HepG2 (cell line): ENCODE measurements around the gene ALG14. TPM values are rescaled to one million over a fixed set of nuclear protein-coding genes. Genes with fewer than 3 reads are reported as not detected.

ENCODE experiments used
- ARNT2 ChIP-seq: sonication (generic); formaldehyde crosslinking; IDR thresholded peaks from 2 replicates; pipeline ENCODE4 v1.8.0; 2022; ENCODE audit warnings: mild to moderate bottlenecking, low read depth, missing genetic modification reagents, moderate library complexity
- FOXA1 ChIP-seq, 2 experiments: fragments of 450-650 bp in 1 of 2; sonication (generic) in 1 of 2; formaldehyde crosslinking in 1 of 2; IDR thresholded peaks; 2 replicates each; pipeline versions ENCODE4 v1.4.0 to v1.6.1; 2016 to 2020; ENCODE audit warnings: missing genetic modification reagents in 1 of 2
- GTF3A ChIP-seq: sonication (generic); formaldehyde crosslinking; conservative IDR thresholded peaks from 2 replicates; pipeline ENCODE4 v1.4.0; 2020; ENCODE audit warnings: mild to moderate bottlenecking, missing genetic modification reagents
- HOXA5 ChIP-seq: sonication (generic); formaldehyde crosslinking; IDR thresholded peaks from 2 replicates; pipeline ENCODE4 v1.4.0; 2020; ENCODE audit warnings: missing genetic modification reagents
- HOXD1 ChIP-seq: sonication (generic); formaldehyde crosslinking; IDR thresholded peaks from 2 replicates; pipeline ENCODE4 v1.5.0; 2020; ENCODE audit warnings: missing genetic modification reagents
- IRF1 ChIP-seq: sonication (generic); formaldehyde crosslinking; IDR thresholded peaks from 2 replicates; pipeline ENCODE4 v1.4.0; 2020; ENCODE audit warnings: low read depth, mild to moderate bottlenecking, missing genetic modification reagents
- KDM2A ChIP-seq: sonication (generic); formaldehyde crosslinking; IDR thresholded peaks from 2 replicates; pipeline ENCODE4 v1.4.0; 2020; ENCODE audit warnings: low read depth, missing genetic modification reagents, borderline replicate concordance
- KLF16 ChIP-seq, 2 experiments: sonication (generic) in 1 of 2; formaldehyde crosslinking in 1 of 2; IDR thresholded peaks; 2 replicates each; pipeline versions ENCODE4 v1.6.1 to v1.8.0; 2016 to 2023; ENCODE audit warnings: missing genetic modification reagents in 2 of 2, missing compliant biosample characterization in 1 of 2
- KMT2A ChIP-seq: sonication (generic); formaldehyde crosslinking; IDR thresholded peaks from 2 replicates; pipeline ENCODE4 v1.4.0; 2020; ENCODE audit warnings: missing genetic modification reagents
- MIER3 ChIP-seq: IDR thresholded peaks from 2 replicates; pipeline ENCODE4 v1.6.1; 2016; ENCODE audit warnings: missing compliant biosample characterization, borderline replicate concordance
- NR2F1 ChIP-seq, 2 experiments: fragments of 450-650 bp in 1 of 2; formaldehyde crosslinking in 1 of 2; IDR thresholded peaks; 2 replicates each; pipeline versions ENCODE4 v1.5.0 to v1.6.1; 2016 to 2020; ENCODE audit warnings: mild to moderate bottlenecking in 1 of 2, missing compliant biosample characterization in 1 of 2, missing genetic modification reagents in 1 of 2, moderate library complexity in 1 of 2
- RFXAP ChIP-seq: sonication (generic); formaldehyde crosslinking; IDR thresholded peaks from 2 replicates; pipeline ENCODE4 v1.4.0; 2020; ENCODE audit warnings: missing genetic modification reagents, borderline replicate concordance
- RORA ChIP-seq: sonication (generic); formaldehyde crosslinking; IDR thresholded peaks from 2 replicates; pipeline ENCODE4 v1.5.0; 2020; ENCODE audit warnings: mild to moderate bottlenecking, missing genetic modification reagents, moderate library complexity
- SALL1 ChIP-seq: sonication (generic); formaldehyde crosslinking; IDR thresholded peaks from 2 replicates; pipeline ENCODE4 v1.8.0; 2022; ENCODE audit warnings: mild to moderate bottlenecking, missing genetic modification reagents
- SNAI1 ChIP-seq: sonication (generic); formaldehyde crosslinking; IDR thresholded peaks from 2 replicates; pipeline ENCODE4 v1.5.0; 2020; ENCODE audit warnings: mild to moderate bottlenecking, missing genetic modification reagents, borderline replicate concordance
- SOX5 ChIP-seq: IDR thresholded peaks from 2 replicates; pipeline ENCODE4 v1.6.1; 2016; ENCODE audit warnings: borderline replicate concordance
- TCF7L2 ChIP-seq: IDR thresholded peaks from 2 replicates; pipeline ENCODE4 v1.6.1; 2011; ENCODE audit warnings: mild to moderate bottlenecking, low read depth, low read length, moderate library complexity
- ZBTB7B ChIP-seq: sonication (generic); formaldehyde crosslinking; IDR thresholded peaks from 2 replicates; pipeline ENCODE4 v1.4.0; 2020; ENCODE audit warnings: missing genetic modification reagents
- ZNF367 ChIP-seq: sonication (generic); formaldehyde crosslinking; IDR thresholded peaks from 2 replicates; pipeline ENCODE4 v1.4.0; 2020; ENCODE audit warnings: missing genetic modification reagents, borderline replicate concordance
- ZNF510 ChIP-seq: sonication (generic); formaldehyde crosslinking; IDR thresholded peaks from 2 replicates; pipeline ENCODE4 v1.4.0; 2020; ENCODE audit warnings: low read depth, mild to moderate bottlenecking, missing genetic modification reagents
- ZNF512B ChIP-seq: sonication (generic); formaldehyde crosslinking; IDR thresholded peaks from 2 replicates; pipeline ENCODE4 v1.5.1; 2020; ENCODE audit warnings: missing genetic modification reagents, mild to moderate bottlenecking, borderline replicate concordance
- ZNF652 ChIP-seq: IDR thresholded peaks from 2 replicates; pipeline ENCODE4 v1.6.1; 2016; ENCODE audit warnings: low read depth, borderline replicate concordance
- ZNF761 ChIP-seq: sonication (generic); formaldehyde crosslinking; conservative IDR thresholded peaks from 2 replicates; pipeline ENCODE4 v1.4.0; 2020; ENCODE audit warnings: mild to moderate bottlenecking, missing genetic modification reagents
- ZNF784 ChIP-seq: sonication (generic); formaldehyde crosslinking; IDR thresholded peaks from 2 replicates; pipeline ENCODE4 v1.5.1; 2020; ENCODE audit warnings: missing genetic modification reagents, mild to moderate bottlenecking, borderline replicate concordance
- ZSCAN12 ChIP-seq: sonication (generic); formaldehyde crosslinking; IDR thresholded peaks from 2 replicates; pipeline ENCODE4 v1.9.0; 2021; ENCODE audit warnings: mild to moderate bottlenecking, missing genetic modification reagents
- ZSCAN22 ChIP-seq: sonication (generic); formaldehyde crosslinking; IDR thresholded peaks from 2 replicates; pipeline ENCODE4 v1.4.0; 2020; ENCODE audit warnings: mild to moderate bottlenecking, missing genetic modification reagents
- ZZZ3 ChIP-seq: sonication (generic); formaldehyde crosslinking; IDR thresholded peaks from 2 replicates; pipeline ENCODE4 v1.4.0; 2020; ENCODE audit warnings: missing genetic modification reagents, mild to moderate bottlenecking, borderline replicate concordance
- polyA plus RNA-seq, 8 experiments: library from polyadenylated mRNA; depleted of rRNA in 3 of 8; stranded (reverse) in 7 of 8; unstranded in 1 of 8; fragments of >200 nt; fragmentation: Illumina TruSeq in 4 of 8; extraction: Trizol in 4 of 8; gene quantifications; 2 replicates each; pipeline versions ENCODE4 v1.2.1 to v1.2.3, GENCODE V29; 2011 to 2016; ENCODE audit warnings: low read depth in 4 of 8, missing spikeins in 1 of 8, mixed read lengths in 1 of 8; ENCODE audit not compliant: insufficient read depth in 1 of 8
- total RNA-seq, 5 experiments: library from RNA; depleted of rRNA; stranded (reverse); fragments of >200 nt; fragmentation: Illumina TruSeq; extraction: Trizol; gene quantifications; 2 replicates each; pipeline ENCODE4 v1.2.3, GENCODE V29; 2016; ENCODE audit warnings: low read depth in 1 of 5

ALG14 gene
- total and polyA plus RNA-seq, 2 of the 13 experiments (the other 11 are each of a cell fraction or from before 2014, with no cell fraction given), result 4.5 to 12.7 TPM

- TF ChIP-seq GTF3A (CRISPR knock-in tag) (no peak), SOX5 (CRISPR knock-in tag) (peak; percentile 92), RORA (CRISPR knock-in tag) (no peak), ZNF652 (CRISPR knock-in tag) (no peak), HOXD1 (CRISPR knock-in tag) (peak; percentile 89; the same call in 1 of the 2 replicates), ZBTB7B (0 out of 2 replicates have a peak, but pooled peaks have one; percentile 20), FOXA1 (IDR thresholded peaks at IDR 0.05) (peak; percentile 66; the same call in 1 of the 2 replicates), FOXA1 (CRISPR knock-in tag; IDR thresholded peaks at IDR 0.05) (peak; percentile 94), SNAI1 (CRISPR knock-in tag) (no peak), ZNF512B (CRISPR knock-in tag) (no peak), RFXAP (peak; percentile 55; the same call in 1 of the 2 replicates), ZNF367 (CRISPR knock-in tag) (no peak), KLF16 (CRISPR knock-in tag; IDR thresholded peaks at IDR 0.05) (0 out of 4 replicates have a peak, but pooled peaks of 1 of the 2 experiments have one; percentile 18), NR2F1 (CRISPR knock-in tag; IDR thresholded peaks at IDR 0.05) (peak in 1 of 2 experiments; percentile 65; a peak in 1 of 4 replicates), ZNF761 (CRISPR knock-in tag) (no peak), IRF1 (CRISPR knock-in tag) (no peak), KMT2A (CRISPR knock-in tag) (no peak), ZSCAN12 (CRISPR knock-in tag) (no peak), HOXA5 (CRISPR knock-in tag) (0 out of 2 replicates have a peak, but pooled peaks have one; percentile 44), SALL1 (CRISPR knock-in tag) (peak; percentile 50; the same call in 1 of the 2 replicates), MIER3 (CRISPR knock-in tag) (peak; percentile 61; the same call in 1 of the 2 replicates), ZSCAN22 (no peak), TCF7L2 (no peak), ZZZ3 (no peak), ZNF784 (CRISPR knock-in tag) (no peak), KDM2A (no peak), ARNT2 (CRISPR knock-in tag) (no peak), ZNF510 (no peak)
These were observed 58.7 kb downstream of the ALG14 start (continued) for GRCh38 chr1:95013950-95014574.
